ENCODE data around the gene SLC35F4. TPM values are rescaled to one million over a fixed set of nuclear protein-coding genes. Genes with fewer than 3 reads are reported as not detected.

Gene SLC35F4
- polyA plus RNA-seq, 1 donor (not counting 4 experiments of a cell fraction or from before 2014, with no cell fraction given): not detected

DNA sequence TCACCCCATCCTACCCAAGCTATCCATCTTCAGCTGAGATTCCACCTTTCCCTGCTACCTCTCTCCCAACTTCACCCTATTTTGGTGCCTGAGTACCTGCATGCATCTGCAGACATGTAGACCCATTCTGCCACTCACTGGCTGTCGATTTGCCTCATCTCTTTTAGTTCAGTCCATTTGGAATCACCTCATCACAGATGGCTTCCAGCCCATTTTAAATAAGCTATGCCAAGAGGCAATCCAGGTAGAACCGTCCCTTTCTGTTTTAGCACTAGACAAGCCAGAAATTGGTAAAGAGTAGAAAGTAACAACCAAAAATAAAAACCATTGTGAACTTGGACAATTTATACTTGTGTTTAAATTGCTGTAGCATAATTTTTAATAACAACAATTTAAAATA is 11.3 kb downstream of the SLC35F4 start:
- H2AFZ ChIP-seq (ENCODE audit: control insufficient read depth, low read length): no peak overlapping the region
- no peak overlapping the region for H3K4me3 ChIP-seq (ENCODE audit: control insufficient read depth in 2 of 3, extremely low read depth in 1 of 3, insufficient read depth in 2 of 3, low read depth in 1 of 3, low read length in 3 of 3)
- H3K79me2 ChIP-seq (ENCODE audit: control insufficient read depth, insufficient read depth, low read length): no peaks in the 10 kb centered on the region
- H3K27ac ChIP-seq (ENCODE audit: control insufficient read depth, insufficient read depth, low read length): no peak overlapping the region
- no peak for TF ChIP-seq EZH2 (IDR thresholded peaks at IDR 0.05; ENCODE audit: low read length)
- TF ChIP-seq, protein P1, sequence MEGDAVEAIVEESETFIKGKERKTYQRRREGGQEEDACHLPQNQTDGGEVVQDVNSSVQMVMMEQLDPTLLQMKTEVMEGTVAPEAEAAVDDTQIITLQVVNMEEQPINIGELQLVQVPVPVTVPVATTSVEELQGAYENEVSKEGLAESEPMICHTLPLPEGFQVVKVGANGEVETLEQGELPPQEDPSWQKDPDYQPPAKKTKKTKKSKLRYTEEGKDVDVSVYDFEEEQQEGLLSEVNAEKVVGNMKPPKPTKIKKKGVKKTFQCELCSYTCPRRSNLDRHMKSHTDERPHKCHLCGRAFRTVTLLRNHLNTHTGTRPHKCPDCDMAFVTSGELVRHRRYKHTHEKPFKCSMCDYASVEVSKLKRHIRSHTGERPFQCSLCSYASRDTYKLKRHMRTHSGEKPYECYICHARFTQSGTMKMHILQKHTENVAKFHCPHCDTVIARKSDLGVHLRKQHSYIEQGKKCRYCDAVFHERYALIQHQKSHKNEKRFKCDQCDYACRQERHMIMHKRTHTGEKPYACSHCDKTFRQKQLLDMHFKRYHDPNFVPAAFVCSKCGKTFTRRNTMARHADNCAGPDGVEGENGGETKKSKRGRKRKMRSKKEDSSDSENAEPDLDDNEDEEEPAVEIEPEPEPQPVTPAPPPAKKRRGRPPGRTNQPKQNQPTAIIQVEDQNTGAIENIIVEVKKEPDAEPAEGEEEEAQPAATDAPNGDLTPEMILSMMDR (optimal IDR thresholded peaks at IDR 0.05 in 1 of 3, IDR thresholded peaks at IDR 0.05 in 1 of 3, conservative IDR thresholded peaks at IDR 0.05 in 1 of 3; ENCODE audit: extremely low read depth in 1 of 3, insufficient read depth in 2 of 3, low read length in 3 of 3): no peak
- H4K20me1 ChIP-seq (ENCODE audit: control insufficient read depth, extremely low read depth, insufficient read depth, low read length): no peaks in the 10 kb centered on the region
- no peaks in the 10 kb centered on the region for H3K9me3 ChIP-seq (ENCODE audit: control insufficient read depth, low read depth, low read length)
- H3K27me3 ChIP-seq (ENCODE audit: control insufficient read depth, extremely low read depth, insufficient read depth, low read length): no peaks in the 10 kb centered on the region
- FAIRE-seq (no peak), DNase-seq (ENCODE audit: low read depth, low spot score) (no peak)
- H3K4me1 ChIP-seq (ENCODE audit: control insufficient read depth, extremely low read depth, insufficient read depth, low read length): no peaks in the 10 kb centered on the region
- dilution Hi-C loops (cut with MboI; ENCODE audit: extremely low pct_ligation_motif_present, low sequenced_read_pairs): no loop called here
- no peak overlapping the region for H3K4me2 ChIP-seq (ENCODE audit: control insufficient read depth, extremely low read depth, insufficient read depth, low read depth, low read length)
- no peaks in the 10 kb centered on the region for H3K9me1 ChIP-seq (ENCODE audit: control insufficient read depth, extremely low read depth, insufficient read depth, low read length)
- no peak overlapping the region for H3K9ac ChIP-seq (ENCODE audit: control insufficient read depth, extremely low read depth, insufficient read depth, low read length)
- H3K36me3 ChIP-seq (ENCODE audit: control insufficient read depth in 2 of 2, extremely low read depth in 1 of 2, insufficient read depth in 2 of 2, low read length in 2 of 2): no peaks in the 10 kb centered on the region

DNA sequence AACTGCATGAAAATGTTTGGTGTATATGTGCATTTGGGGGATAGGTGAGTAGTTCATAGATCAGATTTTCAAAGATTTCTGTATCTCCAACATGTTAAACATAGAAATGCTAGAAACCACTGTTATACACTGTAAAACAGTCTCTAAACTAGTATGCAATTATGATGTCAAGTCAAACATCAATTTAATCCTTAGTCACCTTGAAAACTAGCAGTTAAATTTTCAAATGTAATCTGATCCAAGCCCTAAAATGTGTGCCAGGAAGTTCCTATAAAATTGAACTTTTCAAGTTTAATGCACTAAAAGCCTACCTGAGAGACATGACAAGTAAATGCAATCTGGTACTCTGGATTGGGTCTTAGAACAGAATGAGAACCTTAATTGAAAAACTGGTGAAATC is 14.5 kb downstream of the SLC35F4 start:
- Histone ChIP-seq H2AFZ (ENCODE audit: control insufficient read depth, low read length) (no peak overlapping the region), H3K4me2 (ENCODE audit: control insufficient read depth, extremely low read depth, insufficient read depth, low read depth, low read length) (no peak overlapping the region), H3K36me3 (ENCODE audit: control insufficient read depth in 2 of 2, extremely low read depth in 1 of 2, insufficient read depth in 2 of 2, low read length in 2 of 2) (no peaks in the 10 kb centered on the region), H3K4me3 (ENCODE audit: control insufficient read depth in 2 of 3, extremely low read depth in 1 of 3, insufficient read depth in 2 of 3, low read depth in 1 of 3, low read length in 3 of 3) (no peak overlapping the region), H3K9me3 (ENCODE audit: control insufficient read depth, low read depth, low read length) (no peaks in the 10 kb centered on the region), H3K27me3 (ENCODE audit: control insufficient read depth, extremely low read depth, insufficient read depth, low read length) (no peaks in the 10 kb centered on the region), H3K79me2 (ENCODE audit: control insufficient read depth, insufficient read depth, low read length) (no peaks in the 10 kb centered on the region), H3K4me1 (ENCODE audit: control insufficient read depth, extremely low read depth, insufficient read depth, low read length) (no peaks in the 10 kb centered on the region), H3K27ac (ENCODE audit: control insufficient read depth, insufficient read depth, low read length) (no peak overlapping the region), H3K9me1 (ENCODE audit: control insufficient read depth, extremely low read depth, insufficient read depth, low read length) (no peaks in the 10 kb centered on the region), H3K9ac (ENCODE audit: control insufficient read depth, extremely low read depth, insufficient read depth, low read length) (no peak overlapping the region), H4K20me1 (ENCODE audit: control insufficient read depth, extremely low read depth, insufficient read depth, low read length) (no peaks in the 10 kb centered on the region)
- DNase-seq (ENCODE audit: low read depth, low spot score) (no peak), FAIRE-seq (no peak)
- dilution Hi-C loops (cut with MboI; ENCODE audit: extremely low pct_ligation_motif_present, low sequenced_read_pairs): no loop called here
- TF ChIP-seq EZH2 (IDR thresholded peaks at IDR 0.05; ENCODE audit: low read length): no peak
- TF ChIP-seq, protein P1 (optimal IDR thresholded peaks at IDR 0.05 in 1 of 3, IDR thresholded peaks at IDR 0.05 in 1 of 3, conservative IDR thresholded peaks at IDR 0.05 in 1 of 3; ENCODE audit: extremely low read depth in 1 of 3, insufficient read depth in 2 of 3, low read length in 3 of 3): no peak
